ENCODE data around the gene ARRDC1. TPM values are rescaled to one million over a fixed set of nuclear protein-coding genes. Genes with fewer than 3 reads are reported as not detected.

ARRDC1 gene
- total RNA-seq, 1 donor from 2014 or later: 27.3 TPM

DNA sequence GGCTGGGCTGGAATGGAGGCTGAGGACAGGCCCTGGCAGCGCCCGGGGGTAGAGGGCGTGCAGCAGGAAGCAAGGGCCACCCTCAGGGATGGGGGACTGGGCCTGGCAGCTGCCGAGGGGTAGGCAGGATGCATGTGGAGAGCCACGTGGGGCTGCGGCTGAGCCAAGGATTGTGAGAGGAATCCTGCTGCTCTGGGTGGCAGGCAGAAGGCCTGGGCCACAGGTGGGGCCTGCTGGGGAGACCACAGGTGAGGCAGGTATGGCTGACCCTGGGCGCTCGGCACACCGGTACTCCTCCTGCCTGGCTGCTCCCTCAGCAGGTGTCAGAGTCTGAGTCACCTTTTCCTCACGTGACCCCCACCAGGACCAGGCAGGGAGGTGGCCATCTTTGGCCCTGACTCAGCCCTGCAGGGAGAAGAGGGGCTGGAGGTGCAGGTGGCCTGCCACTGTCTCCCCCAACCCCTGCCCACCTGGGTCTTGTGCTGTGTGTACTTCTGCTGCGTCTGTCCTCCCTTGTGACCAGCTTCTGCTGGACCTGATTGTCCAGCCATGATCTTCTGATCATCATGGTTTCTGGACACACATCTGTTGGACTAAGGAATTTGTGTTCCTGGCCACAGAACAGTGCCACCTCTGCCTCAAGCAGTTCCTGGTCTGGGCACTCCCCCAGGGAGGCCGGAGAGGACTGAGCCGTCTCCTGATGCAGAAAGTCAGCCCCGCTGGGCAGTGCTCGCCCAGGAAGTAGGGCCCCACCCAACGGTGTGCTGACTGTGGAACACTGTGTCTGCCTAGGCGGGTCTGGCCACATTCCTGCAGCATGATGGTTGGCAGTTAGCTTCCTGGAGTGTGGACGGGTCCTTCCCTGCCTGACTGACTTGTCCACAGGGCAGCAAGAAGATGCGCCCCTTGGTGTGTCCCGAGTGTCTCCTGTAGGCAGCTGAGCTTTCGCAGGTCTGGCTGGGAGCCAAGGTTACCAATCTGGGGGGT is 6.4 kb downstream of the ARRDC1 start:
- Mint-ChIP-seq H3K27ac (ENCODE audit: unreplicated experiment) (peak overlapping the region; percentile 89), H3K9me3 (ENCODE audit: low read depth) (no peaks in the 10 kb centered on the region), H3K4me1 (ENCODE audit: low read depth) (peaks cover 33% of the 10 kb centered on the region), H3K36me3 (ENCODE audit: low read depth) (peaks cover 2% of the 10 kb centered on the region), H3K27me3 (ENCODE audit: low read depth) (no peaks in the 10 kb centered on the region), H3K4me3 (ENCODE audit: unreplicated experiment) (peak overlapping the region; percentile 9)
- TF ChIP-seq, protein P1, sequence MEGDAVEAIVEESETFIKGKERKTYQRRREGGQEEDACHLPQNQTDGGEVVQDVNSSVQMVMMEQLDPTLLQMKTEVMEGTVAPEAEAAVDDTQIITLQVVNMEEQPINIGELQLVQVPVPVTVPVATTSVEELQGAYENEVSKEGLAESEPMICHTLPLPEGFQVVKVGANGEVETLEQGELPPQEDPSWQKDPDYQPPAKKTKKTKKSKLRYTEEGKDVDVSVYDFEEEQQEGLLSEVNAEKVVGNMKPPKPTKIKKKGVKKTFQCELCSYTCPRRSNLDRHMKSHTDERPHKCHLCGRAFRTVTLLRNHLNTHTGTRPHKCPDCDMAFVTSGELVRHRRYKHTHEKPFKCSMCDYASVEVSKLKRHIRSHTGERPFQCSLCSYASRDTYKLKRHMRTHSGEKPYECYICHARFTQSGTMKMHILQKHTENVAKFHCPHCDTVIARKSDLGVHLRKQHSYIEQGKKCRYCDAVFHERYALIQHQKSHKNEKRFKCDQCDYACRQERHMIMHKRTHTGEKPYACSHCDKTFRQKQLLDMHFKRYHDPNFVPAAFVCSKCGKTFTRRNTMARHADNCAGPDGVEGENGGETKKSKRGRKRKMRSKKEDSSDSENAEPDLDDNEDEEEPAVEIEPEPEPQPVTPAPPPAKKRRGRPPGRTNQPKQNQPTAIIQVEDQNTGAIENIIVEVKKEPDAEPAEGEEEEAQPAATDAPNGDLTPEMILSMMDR (IDR thresholded peaks at IDR 0.05): no peak
- peak; percentile 94 for DNase-seq (ENCODE audit: low spot score)

DNA sequence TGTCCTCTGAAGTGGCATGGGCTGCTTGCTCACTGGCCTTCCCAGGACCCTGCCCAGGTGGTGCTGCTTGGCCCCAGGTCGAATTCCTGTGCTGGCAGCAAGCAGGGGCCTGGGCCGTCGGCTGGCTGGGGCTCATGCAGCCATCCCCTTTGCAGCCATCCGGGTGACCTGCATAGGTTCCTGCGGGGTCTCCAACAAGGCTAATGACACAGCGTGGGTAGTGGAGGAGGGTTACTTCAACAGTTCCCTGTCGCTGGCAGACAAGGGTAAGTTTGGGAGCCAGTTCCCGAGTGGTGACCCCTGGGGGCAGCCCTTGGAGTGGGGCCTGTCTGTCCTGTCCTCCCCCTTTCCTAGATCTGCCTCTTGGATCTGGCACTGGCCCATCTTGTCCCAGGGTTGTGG is 7.3 kb downstream of the ARRDC1 start:
- Mint-ChIP-seq H3K4me3 (ENCODE audit: unreplicated experiment) (no peak overlapping the region), H3K9me3 (ENCODE audit: low read depth) (no peaks in the 10 kb centered on the region), H3K4me1 (ENCODE audit: low read depth) (peaks cover 32% of the 10 kb centered on the region), H3K27ac (ENCODE audit: unreplicated experiment) (peak overlapping the region; percentile 89), H3K27me3 (ENCODE audit: low read depth) (no peaks in the 10 kb centered on the region), H3K36me3 (ENCODE audit: low read depth) (peaks cover 2% of the 10 kb centered on the region)
- TF ChIP-seq, protein P1 (IDR thresholded peaks at IDR 0.05): no peak
- no peak for DNase-seq (ENCODE audit: low spot score)

DNA sequence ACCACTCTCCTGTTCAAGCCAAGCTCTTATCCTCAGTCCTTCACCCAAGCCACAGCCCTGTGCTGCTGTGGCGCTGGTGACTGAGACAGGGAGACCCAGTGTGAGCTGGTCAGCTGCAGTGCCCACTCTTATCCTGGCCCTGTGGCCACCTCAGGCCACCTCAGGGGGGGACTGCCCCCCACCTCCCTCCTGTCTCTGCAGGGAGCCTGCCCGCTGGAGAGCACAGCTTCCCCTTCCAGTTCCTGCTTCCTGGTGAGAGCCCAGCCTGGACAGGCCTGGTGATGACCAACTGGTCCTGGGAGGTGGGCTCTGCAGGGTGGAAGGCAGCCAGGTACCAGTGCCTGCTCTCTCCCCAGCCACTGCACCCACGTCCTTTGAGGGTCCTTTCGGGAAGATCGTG is 7.8 kb downstream of the ARRDC1 start:
- no peaks in the 10 kb centered on the region for H3K9me3 Mint-ChIP-seq (ENCODE audit: low read depth)

DNA sequence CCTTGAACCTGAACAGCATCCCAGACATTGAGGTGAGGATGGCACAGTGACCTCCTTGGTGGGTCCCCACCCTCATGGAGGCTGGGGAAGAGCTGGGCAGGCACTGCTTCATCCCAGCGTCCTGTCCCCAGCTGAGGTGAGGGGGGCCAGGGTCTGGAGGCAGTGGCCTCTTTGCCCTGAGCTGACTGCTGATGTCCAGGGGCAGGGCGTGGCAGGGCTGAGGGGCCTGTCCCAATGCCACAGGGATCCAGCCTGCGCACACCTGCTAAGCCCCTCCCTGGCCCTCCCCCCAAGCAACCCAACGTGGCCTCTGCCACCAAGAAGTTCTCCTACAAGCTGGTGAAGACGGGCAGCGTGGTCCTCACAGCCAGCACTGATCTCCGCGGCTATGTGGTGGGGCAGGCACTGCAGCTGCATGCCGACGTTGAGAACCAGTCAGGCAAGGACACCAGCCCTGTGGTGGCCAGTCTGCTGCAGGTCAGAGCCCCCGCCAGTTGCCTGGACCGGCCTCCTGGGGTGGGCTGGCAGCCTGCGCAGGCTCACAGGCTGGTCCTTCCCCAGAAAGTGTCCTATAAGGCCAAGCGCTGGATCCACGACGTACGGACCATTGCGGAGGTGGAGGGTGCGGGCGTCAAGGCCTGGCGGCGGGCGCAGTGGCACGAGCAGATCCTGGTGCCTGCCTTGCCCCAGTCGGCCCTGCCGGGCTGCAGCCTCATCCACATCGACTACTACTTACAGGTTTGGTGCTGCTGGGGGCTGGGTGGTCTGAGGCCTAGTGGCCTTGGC is 8.4 kb downstream of the ARRDC1 start:
- H3K27me3 Mint-ChIP-seq (ENCODE audit: low read depth): no peaks in the 10 kb centered on the region
- peaks cover 36% of the 10 kb centered on the region for H3K4me1 Mint-ChIP-seq (ENCODE audit: low read depth)
- H3K36me3 Mint-ChIP-seq (ENCODE audit: low read depth): peaks cover 2% of the 10 kb centered on the region
- no peak overlapping the region for H3K27ac Mint-ChIP-seq (ENCODE audit: unreplicated experiment)
- no peak overlapping the region for H3K4me3 Mint-ChIP-seq (ENCODE audit: unreplicated experiment)
- no peaks in the 10 kb centered on the region for H3K9me3 Mint-ChIP-seq (ENCODE audit: low read depth)
- TF ChIP-seq, protein P1 (IDR thresholded peaks at IDR 0.05): no peak
- no peak for DNase-seq (ENCODE audit: low spot score)

More for the DNA sequence above, 7.8 kb downstream of the ARRDC1 start:
- peaks cover 36% of the 10 kb centered on the region for H3K4me1 Mint-ChIP-seq (ENCODE audit: low read depth)
- H3K36me3 Mint-ChIP-seq (ENCODE audit: low read depth): peaks cover 2% of the 10 kb centered on the region
- no peak for DNase-seq (ENCODE audit: low spot score)
- peak overlapping the region; percentile 89 for H3K27ac Mint-ChIP-seq (ENCODE audit: unreplicated experiment)
- TF ChIP-seq, protein P1 (IDR thresholded peaks at IDR 0.05): no peak
- no peak overlapping the region for H3K4me3 Mint-ChIP-seq (ENCODE audit: unreplicated experiment)
- H3K27me3 Mint-ChIP-seq (ENCODE audit: low read depth): no peaks in the 10 kb centered on the region

Data from chondrocyte (in vitro differentiated cells).